GM06990 (cell line): ENCODE data around the gene PAEP.
"Not testable (repeated sequence)": the region's sequence is repeated elsewhere in the genome, so short reads cannot be mapped to it uniquely, and the experiment has no call there.

Source experiments
- DNase-seq: peaks from one replicate; pipeline ENCODE4 v3.0.0-alpha.2; 2011; ENCODE audit not compliant: insufficient read length; ENCODE audit errors: extremely low read depth
- H3K27me3 ChIP-seq: replicated peaks from 2 replicates; pipeline ENCODE4 v1.6.0; 2011; ENCODE audit warnings: low read length; ENCODE audit not compliant: control insufficient read depth, insufficient read depth
- H3K36me3 ChIP-seq: 2 replicates; pipeline ENCODE4 v1.5.1; 2011; ENCODE audit warnings: low read length; ENCODE audit not compliant: control insufficient read depth, insufficient read depth
- H3K4me3 ChIP-seq: replicated peaks from 2 replicates; pipeline ENCODE4 v1.5.1; 2011; ENCODE audit warnings: low read depth, mild to moderate bottlenecking, control low read depth, low read length
- TF ChIP-seq, protein P1 (sequence below): IDR thresholded peaks from 2 replicates; pipeline ENCODE4 v1.5.1; 2011; ENCODE audit warnings: low read length, control low read depth, mild to moderate bottlenecking, inconsistent platforms; ENCODE audit not compliant: insufficient read depth, poor library complexity, severe bottlenecking

The PAEP gene

DNA sequence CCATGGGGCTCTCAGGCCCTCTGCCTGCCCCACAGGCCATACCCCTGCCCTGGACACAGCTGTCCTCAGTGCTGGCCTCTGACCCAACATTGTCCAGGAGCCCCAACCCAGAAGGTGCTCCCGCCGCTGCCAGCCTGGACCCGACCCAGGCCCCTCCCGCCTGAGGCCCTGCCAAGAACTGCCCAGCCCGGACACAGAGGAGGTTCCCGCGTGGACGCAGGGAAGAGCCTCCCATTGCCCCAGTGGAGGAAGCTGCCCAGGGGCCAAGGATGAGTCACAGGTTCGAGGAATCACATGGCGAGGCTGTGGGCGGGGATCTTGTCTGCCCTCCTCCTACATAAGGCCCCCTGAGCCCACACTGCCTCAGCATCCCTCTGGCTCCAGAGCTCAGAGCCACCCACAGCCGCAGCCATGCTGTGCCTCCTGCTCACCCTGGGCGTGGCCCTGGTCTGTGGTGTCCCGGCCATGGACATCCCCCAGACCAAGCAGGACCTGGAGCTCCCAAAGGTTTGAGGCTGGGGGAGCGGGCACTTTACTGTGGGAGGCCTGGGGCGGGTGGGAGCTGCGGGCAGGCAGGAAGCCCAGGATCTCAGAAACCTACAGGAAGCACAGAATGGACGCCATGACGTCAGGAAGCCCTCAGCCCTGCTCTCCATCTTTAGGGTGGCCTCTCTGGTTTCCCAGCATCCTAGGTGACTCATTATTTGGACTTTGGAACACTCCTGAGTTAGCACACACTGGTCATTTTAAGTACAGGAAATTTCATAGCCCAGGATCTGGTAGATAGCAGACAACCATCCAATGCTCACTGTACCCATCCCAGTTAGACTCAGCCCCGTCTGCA is at the start of gene PAEP:
Gene PAEP (plus strand): TSS at position 366 of the 844 bp plus-strand sequence.
- H3K4me3 ChIP-seq = no peak within 1 kb of the TSS
- no peak for DNase-seq
- no peaks in the 10 kb centered on the region; the same call in 1 of the 2 replicates for H3K27me3 ChIP-seq
- H3K36me3 ChIP-seq = no peaks in the 10 kb centered on the region
- TF ChIP-seq, protein P1, sequence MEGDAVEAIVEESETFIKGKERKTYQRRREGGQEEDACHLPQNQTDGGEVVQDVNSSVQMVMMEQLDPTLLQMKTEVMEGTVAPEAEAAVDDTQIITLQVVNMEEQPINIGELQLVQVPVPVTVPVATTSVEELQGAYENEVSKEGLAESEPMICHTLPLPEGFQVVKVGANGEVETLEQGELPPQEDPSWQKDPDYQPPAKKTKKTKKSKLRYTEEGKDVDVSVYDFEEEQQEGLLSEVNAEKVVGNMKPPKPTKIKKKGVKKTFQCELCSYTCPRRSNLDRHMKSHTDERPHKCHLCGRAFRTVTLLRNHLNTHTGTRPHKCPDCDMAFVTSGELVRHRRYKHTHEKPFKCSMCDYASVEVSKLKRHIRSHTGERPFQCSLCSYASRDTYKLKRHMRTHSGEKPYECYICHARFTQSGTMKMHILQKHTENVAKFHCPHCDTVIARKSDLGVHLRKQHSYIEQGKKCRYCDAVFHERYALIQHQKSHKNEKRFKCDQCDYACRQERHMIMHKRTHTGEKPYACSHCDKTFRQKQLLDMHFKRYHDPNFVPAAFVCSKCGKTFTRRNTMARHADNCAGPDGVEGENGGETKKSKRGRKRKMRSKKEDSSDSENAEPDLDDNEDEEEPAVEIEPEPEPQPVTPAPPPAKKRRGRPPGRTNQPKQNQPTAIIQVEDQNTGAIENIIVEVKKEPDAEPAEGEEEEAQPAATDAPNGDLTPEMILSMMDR = no peak

DNA sequence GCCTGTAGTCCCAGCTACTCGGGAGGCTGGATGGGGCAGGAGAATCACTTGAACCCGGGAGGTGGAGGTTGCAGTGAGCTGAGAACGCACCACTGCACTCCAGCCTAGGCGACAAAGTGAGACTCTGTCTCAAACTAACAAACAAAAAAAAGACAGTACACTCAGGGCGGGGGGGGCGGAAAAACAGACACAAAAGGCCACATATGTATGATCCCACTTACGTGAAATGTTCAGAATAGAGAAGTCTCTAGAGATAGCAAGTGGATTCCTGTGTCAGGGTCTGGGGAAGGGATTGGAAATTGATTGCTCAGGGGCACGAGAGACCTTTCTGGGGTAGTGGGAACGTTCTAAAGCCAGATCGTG is 49.3 kb upstream of the PAEP start:
- Histone ChIP-seq H3K4me3 (no peak overlapping the region), H3K36me3 (no peaks in the 10 kb centered on the region), H3K27me3 (peaks cover 2% of the 10 kb centered on the region; the same call in 1 of the 2 replicates)
- no peak for DNase-seq
- TF ChIP-seq, protein P1 = no peak

DNA sequence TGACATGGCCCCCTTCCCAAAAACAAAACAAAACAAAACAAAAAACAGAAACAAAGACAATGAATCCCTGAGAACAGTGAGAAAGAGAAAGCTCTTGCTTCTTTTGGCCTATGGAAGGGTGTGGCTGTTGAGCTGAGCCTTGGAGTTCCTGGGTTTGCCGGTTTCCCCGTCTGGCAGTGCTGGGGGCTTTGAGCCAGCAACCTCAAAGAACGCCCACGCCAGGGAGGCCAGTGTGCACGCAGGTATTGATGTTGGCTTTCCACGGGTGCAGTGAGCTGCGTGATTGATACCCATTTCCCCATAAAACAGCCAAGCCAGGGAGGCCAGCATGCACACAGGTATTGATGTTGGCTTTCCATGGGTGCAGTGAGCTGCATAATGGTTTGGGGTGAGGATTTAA is 48.7 kb upstream of the PAEP start:
- TF ChIP-seq, protein P1 = no peak
- Histone ChIP-seq H3K36me3 (no peaks in the 10 kb centered on the region), H3K27me3 (peaks cover 2% of the 10 kb centered on the region; the same call in 1 of the 2 replicates), H3K4me3 (no peak overlapping the region)
- no peak for DNase-seq

DNA sequence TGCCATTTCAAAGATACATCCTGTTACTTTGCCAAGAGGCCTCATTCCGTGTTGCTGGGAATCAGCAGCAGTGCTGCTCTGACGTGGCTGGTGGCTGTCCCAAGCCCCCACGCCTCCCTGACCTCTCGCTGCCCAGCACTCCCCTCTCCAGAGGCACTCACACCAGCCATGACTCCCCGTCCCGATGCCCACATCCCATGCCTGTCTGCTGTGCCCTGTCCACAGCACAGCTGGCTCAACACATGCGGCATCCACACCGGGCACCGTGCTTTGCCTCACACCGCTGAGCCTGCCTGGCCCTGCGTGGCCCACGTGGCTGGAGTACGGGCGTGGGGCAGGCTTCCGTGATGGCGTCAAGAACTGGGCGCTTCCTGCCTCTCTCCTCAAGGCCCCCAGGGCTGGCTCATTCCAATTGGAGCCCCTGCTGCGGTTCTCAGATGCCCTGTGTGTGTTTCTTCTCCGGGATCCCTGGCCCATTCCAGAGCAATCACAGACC is 48.2 kb upstream of the PAEP start:
- TF ChIP-seq, protein P1 = no peak
- H3K27me3 ChIP-seq = peaks cover 2% of the 10 kb centered on the region; the same call in 1 of the 2 replicates
- no peaks in the 10 kb centered on the region for H3K36me3 ChIP-seq
- no peak overlapping the region for H3K4me3 ChIP-seq
- DNase-seq = no peak

DNA sequence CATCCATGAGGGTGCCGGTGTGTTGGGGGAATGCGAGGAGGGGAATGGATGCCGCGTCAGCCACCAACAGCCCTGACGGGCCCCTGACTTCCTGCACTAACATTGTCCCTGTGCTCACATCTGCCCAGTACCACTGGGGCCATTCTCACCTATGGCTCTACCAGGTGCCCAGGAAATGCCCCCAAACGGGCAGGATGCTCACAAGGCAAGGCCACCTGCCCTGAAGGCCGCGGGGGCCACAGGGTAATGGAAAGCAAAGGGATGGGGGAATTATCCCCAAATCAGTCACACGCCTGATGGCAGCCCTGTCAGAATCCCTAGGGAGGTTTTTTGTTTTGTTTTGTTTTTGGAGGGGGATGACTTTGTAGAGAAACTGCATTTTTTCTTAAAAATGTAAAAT is 47.6 kb upstream of the PAEP start:
- not testable (repeated sequence) for H3K27me3 ChIP-seq, H3K4me3 ChIP-seq, DNase-seq, H3K36me3 ChIP-seq

DNA sequence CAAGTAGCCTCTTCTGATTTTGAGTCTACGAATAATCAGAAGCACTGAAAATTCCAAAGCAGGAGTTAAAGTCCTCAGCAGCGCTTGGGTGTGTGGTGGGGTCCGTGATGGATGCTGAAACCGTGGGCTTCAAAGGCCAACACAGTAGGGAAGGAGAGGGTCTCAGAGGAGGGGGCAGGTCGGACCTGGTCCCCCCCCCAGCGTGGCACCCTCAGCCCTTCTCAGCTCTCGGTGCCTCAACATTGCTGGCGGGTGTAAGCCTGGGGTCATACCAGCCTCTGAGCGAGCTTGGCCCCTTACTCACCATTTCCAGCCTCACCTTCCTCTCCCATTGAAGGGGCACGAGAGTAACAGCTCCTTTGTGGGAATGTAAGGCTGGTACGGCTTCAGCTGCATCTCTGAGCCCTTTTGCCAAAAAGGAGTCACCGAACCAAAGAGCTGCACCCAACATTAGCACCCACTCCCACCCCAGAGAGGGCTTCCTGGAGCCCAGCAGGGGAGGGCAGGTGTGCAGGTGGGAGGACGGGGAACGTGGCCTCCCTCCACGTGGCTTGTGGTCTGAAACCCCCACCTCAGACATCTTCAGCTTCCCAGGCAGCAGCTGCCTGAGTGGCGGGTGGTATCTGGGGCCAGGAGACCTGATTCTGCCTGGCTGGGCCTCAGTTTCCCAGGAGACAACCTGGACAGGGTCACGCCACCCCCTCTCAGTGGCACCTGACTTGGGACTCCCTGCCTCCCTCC is 47.0 kb upstream of the PAEP start:
- DNase-seq = no peak
- TF ChIP-seq, protein P1 = no peak
- H3K4me3 ChIP-seq = no peak overlapping the region
- H3K36me3 ChIP-seq = no peaks in the 10 kb centered on the region
- peaks cover 2% of the 10 kb centered on the region; the same call in 1 of the 2 replicates for H3K27me3 ChIP-seq
